ENCODE results near the gene GSDME. TPM values are rescaled to one million over a fixed set of nuclear protein-coding genes. Genes with fewer than 3 reads are reported as not detected.

The GSDME gene
- total RNA-seq, 2 experiments from 2014 or later = 6.2 to 8.5 TPM

GRCh38 chr7:24755541-24756407 is 1.5 kb downstream of the GSDME start:
- Mint-ChIP-seq H3K27me3 (peaks cover 36% of the 10 kb centered on the region), H3K27ac (peak overlapping the region; percentile 85), H3K4me3 (peak overlapping the region; percentile 78), H3K36me3 (ENCODE audit: low read depth) (no peaks in the 10 kb centered on the region), H3K9me3 (ENCODE audit: low read depth) (no peaks in the 10 kb centered on the region), H3K4me1 (peaks cover 33% of the 10 kb centered on the region)
- CTCF ChIA-PET = interaction anchor here (0.6 to 1.6 kb wide), 13 partner anchors 13 to 1629 kb away, joined by 3 to 5 read pairs (median 3); no protein-coding TSS in a partner anchor
- intact Hi-C loops (cut with DNase I, micrococcal nuclease) = loop anchor here (1.0 to 10.0 kb wide), 7 partner anchors 66 to 1381 kb away; partner anchors contain the start of genes OSBPL3 (in 1 of the 2) and PALS2 (in 1 of the 2)
- DNase-seq (peak; percentile 37), ATAC-seq (peak; percentile 80)
- POLR2A ChIA-PET = interaction anchor here (0.6 kb wide), 2 partner anchors 296 to 364 kb away, joined by 3 to 6 read pairs; no protein-coding TSS in a partner anchor

DNA sequence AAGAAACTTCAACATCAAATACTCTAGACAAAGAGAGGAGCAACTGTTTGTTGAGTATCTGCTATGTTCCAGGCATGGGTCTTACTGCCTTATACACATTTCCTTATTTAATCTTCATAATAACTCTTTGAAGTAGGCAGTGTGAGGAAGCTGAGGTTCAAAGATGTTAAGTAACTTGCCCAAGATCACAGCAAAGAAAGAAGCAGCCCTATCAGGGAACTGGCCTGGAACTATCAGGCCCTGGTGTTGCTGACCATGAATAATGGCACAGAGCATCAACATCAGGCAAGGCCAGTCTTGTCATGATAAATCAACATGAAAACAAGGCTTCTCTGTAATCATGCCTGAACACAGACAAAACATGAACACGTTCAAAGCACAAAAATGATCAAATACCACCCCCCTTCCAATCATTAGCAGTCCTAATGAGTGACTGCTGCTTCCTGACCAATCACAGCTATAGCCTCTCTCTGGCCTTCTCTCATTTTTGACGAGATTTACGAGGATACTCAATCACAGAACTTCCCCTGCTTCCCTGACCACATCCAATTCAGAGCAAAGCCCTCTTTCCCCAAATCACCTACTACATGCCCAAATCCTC is 2.3 kb downstream of the GSDME start:
- Mint-ChIP-seq H3K27ac (peak overlapping the region; percentile 56), H3K4me3 (peak overlapping the region; percentile 78), H3K9me3 (ENCODE audit: low read depth) (no peaks in the 10 kb centered on the region), H3K27me3 (peaks cover 36% of the 10 kb centered on the region), H3K36me3 (ENCODE audit: low read depth) (no peaks in the 10 kb centered on the region), H3K4me1 (peaks cover 33% of the 10 kb centered on the region)
- DNase-seq (no peak), ATAC-seq (no peak)
- CTCF ChIA-PET = interaction anchor here (1.0 to 1.3 kb wide), 3 partner anchors 11 to 66 kb away, joined by 3 to 4 read pairs (median 3); no protein-coding TSS in a partner anchor
- POLR2A ChIA-PET = interaction anchor here (0.6 kb wide), 1 partner anchor 334 kb away, joined by 3 read pairs; no protein-coding TSS in a partner anchor
- intact Hi-C loops (cut with DNase I, micrococcal nuclease) = loop anchor here (1.0 to 10.0 kb wide), 6 partner anchors 66 to 1380 kb away; partner anchors contain the start of genes OSBPL3 (in 1 of the 2) and PALS2 (in 1 of the 2)

DNA sequence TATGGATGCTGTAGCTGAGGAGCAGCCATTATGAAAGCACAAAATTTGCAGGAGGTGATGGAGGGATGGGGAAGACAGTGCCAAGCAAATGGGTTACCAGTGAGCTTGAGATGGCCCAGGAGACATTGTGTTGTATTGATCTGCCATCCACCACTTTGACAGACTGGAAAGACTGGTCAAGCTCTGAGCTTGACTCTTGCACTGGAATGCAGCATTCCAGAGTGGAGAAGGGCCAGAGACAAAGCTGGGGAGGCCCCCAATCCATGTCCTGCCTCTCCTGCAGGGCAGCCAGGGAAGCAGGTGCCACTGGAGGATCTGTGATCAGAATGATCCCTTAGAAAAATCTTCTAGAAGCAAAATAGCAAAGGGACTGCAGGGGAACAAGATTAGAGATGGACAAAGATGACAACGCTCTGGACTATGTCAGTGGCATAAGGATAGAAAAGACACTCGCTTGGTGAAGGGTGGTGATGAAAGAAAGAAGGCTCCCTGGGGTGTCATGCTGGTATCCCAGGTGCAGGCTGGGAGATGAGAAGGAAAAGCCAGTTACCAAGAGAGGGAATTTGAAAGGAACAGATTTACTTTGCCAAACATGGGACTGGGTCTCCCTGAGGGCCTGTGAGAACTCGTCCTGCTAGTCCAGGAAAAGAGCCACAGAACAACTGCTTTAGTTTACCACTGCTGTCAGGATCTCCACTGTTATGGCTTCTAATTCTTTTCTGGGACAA is 5.0 kb downstream of the GSDME start:
- CTCF ChIA-PET = interaction anchor here (0.7 to 2.0 kb wide), 6 partner anchors 11 to 465 kb away, joined by 3 to 6 read pairs (median 3); no protein-coding TSS in a partner anchor
- Mint-ChIP-seq H3K4me3 (no peak overlapping the region), H3K9me3 (ENCODE audit: low read depth) (no peaks in the 10 kb centered on the region), H3K4me1 (peaks cover 25% of the 10 kb centered on the region), H3K36me3 (ENCODE audit: low read depth) (no peaks in the 10 kb centered on the region), H3K27me3 (peaks cover 21% of the 10 kb centered on the region), H3K27ac (no peak overlapping the region)
- DNase-seq = no peak
- POLR2A ChIA-PET = no interaction called here
- no peak for ATAC-seq
- intact Hi-C loops (cut with DNase I, micrococcal nuclease) = loop anchor here (10.0 kb wide), 2 partner anchors 177 to 1377 kb away; partner anchors contain the start of gene PALS2 (in 1 of the 2)

GRCh38 chr7:24751484-24751883 is 5.8 kb downstream of the GSDME start:
- CTCF ChIA-PET = interaction anchor here (0.5 to 2.0 kb wide), 7 partner anchors 10 to 466 kb away, joined by 3 to 6 read pairs (median 3); no protein-coding TSS in a partner anchor
- no peak overlapping the region for H3K27ac Mint-ChIP-seq

DNA sequence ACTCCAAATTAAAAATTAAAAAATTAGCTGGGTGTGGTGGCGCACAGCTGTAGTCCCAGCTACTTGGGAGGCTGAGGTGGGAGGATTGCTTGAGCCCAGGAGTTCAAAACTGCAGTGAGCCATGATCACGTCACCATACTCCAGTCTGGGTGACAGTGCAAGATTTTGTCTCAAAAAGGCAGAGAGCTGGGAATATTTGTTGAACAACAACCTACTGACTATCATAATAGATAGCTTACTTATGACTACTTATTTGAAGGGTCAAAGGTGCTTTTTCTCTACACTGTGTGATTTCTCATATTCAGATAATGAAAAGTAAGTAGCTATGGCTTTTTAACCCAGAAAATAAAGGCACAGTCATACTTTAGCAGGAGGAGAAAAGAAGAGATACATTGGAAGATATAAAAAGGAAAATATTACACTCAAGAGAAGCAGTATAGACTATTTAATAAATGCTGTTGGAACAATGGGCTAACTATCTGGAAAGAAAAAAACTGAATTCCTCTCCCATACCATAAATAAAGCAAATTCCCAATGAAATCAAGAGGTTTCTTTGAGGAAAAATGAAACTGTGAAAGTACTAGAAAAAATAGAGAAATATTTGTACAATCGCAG is 6.7 kb downstream of the GSDME start:
- ChIA-PET CTCF (interaction anchor here (1.0 to 2.0 kb wide), 3 partner anchors 9 to 28 kb away, joined by 3 to 5 read pairs (median 4); no protein-coding TSS in a partner anchor), POLR2A (no interaction called here)
- DNase-seq = no peak
- Mint-ChIP-seq H3K27ac (no peak overlapping the region), H3K9me3 (ENCODE audit: low read depth) (no peaks in the 10 kb centered on the region), H3K27me3 (peaks cover 21% of the 10 kb centered on the region), H3K4me1 (peaks cover 13% of the 10 kb centered on the region), H3K36me3 (ENCODE audit: low read depth) (no peaks in the 10 kb centered on the region), H3K4me3 (no peak overlapping the region)
- intact Hi-C loops (cut with DNase I, micrococcal nuclease) = loop anchor here (10.0 kb wide), 2 partner anchors 176 to 1376 kb away; partner anchors contain the start of gene PALS2 (in 1 of the 2)
- no peak for ATAC-seq

More at GRCh38 chr7:24751484-24751883, 5.8 kb downstream of the GSDME start:
- intact Hi-C loops (cut with DNase I, micrococcal nuclease) = loop anchor here (10.0 kb wide), 2 partner anchors 177 to 1377 kb away; partner anchors contain the start of gene PALS2 (in 1 of the 2)
- no peak for DNase-seq
- Mint-ChIP-seq H3K4me1 (peaks cover 22% of the 10 kb centered on the region), H3K36me3 (ENCODE audit: low read depth) (no peaks in the 10 kb centered on the region), H3K4me3 (no peak overlapping the region), H3K9me3 (ENCODE audit: low read depth) (no peaks in the 10 kb centered on the region), H3K27me3 (peaks cover 21% of the 10 kb centered on the region)
- ATAC-seq = no peak
- POLR2A ChIA-PET = no interaction called here

- no peak overlapping the region for H3K27ac Mint-ChIP-seq
- no peak for ATAC-seq
- H3K9me3 Mint-ChIP-seq (ENCODE audit: low read depth) = no peaks in the 10 kb centered on the region
- no peak for DNase-seq
- ChIA-PET CTCF (interaction anchor here (1.1 kb wide), 1 partner anchor 64 kb away, joined by 3 read pairs; no protein-coding TSS in a partner anchor), POLR2A (interaction anchor here (0.5 kb wide), 1 partner anchor 270 kb away, joined by 8 read pairs; no protein-coding TSS in a partner anchor)
- peaks cover 20% of the 10 kb centered on the region for H3K27me3 Mint-ChIP-seq
- intact Hi-C loops (cut with DNase I, micrococcal nuclease) = no loop called here
- no peaks in the 10 kb centered on the region for H3K36me3 Mint-ChIP-seq (ENCODE audit: low read depth)
- no peaks in the 10 kb centered on the region for H3K4me1 Mint-ChIP-seq
- H3K4me3 Mint-ChIP-seq = no peak overlapping the region
Observed at GRCh38 chr7:24748521-24748920, 8.7 kb downstream of the GSDME start.

DNA sequence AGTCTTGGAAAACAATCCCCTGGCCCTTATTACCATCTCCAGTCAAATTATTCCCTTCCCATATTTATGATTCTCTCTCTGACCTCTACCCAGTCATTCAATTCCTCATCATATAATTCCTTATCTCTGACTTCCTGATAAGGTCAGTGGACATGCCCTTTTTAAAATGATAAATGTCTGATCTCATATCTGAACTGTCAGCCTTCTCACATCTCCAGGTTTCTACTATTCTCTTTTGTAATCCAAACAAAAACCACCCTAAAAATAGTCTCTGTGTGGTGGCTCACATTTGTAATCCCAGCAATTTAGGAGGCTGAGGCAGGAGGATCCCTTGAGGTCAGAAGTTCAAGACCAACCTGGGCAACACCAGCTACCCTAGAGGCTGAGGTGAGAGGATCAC is 11.9 kb downstream of the GSDME start:
- CTCF ChIA-PET = no interaction called here
- Mint-ChIP-seq H3K9me3 (ENCODE audit: low read depth) (no peaks in the 10 kb centered on the region), H3K4me1 (no peaks in the 10 kb centered on the region), H3K27me3 (peaks cover 10% of the 10 kb centered on the region), H3K27ac (no peak overlapping the region), H3K36me3 (ENCODE audit: low read depth) (no peaks in the 10 kb centered on the region), H3K4me3 (no peak overlapping the region)
- ATAC-seq = no peak
- intact Hi-C loops (cut with DNase I, micrococcal nuclease) = no loop called here
- no peak for DNase-seq
- POLR2A ChIA-PET = no interaction called here

DNA sequence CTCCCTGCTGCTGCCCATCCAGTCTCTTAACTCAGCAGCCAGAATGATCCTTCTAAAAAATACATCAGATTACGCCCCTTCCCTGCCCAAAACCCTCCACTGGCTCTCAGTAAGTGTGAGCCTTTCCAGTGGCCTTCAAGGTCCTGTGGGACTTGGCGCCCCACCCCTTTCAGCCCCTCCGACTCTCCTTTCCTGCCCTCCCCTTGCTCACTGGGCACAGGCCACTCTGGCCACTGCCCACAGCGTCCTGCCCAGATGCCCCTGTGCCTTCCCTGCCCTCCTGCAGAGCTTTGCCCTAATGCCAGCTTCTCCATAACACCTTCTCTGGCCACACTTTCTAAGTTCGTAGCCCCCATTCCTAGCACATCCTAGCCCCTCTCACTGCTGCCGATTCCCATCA is 13.8 kb downstream of the GSDME start:
- no peak for DNase-seq
- Mint-ChIP-seq H3K4me1 (no peaks in the 10 kb centered on the region), H3K4me3 (no peak overlapping the region), H3K27ac (no peak overlapping the region), H3K27me3 (peaks cover 13% of the 10 kb centered on the region), H3K36me3 (ENCODE audit: low read depth) (no peaks in the 10 kb centered on the region), H3K9me3 (ENCODE audit: low read depth) (peaks cover 6% of the 10 kb centered on the region)
- intact Hi-C loops (cut with DNase I, micrococcal nuclease) = no loop called here
- ATAC-seq = no peak
- CTCF ChIA-PET = interaction anchor here (0.7 to 1.0 kb wide), 2 partner anchors 11 to 27 kb away, joined by 3 to 4 read pairs; no protein-coding TSS in a partner anchor
- POLR2A ChIA-PET = no interaction called here

DNA sequence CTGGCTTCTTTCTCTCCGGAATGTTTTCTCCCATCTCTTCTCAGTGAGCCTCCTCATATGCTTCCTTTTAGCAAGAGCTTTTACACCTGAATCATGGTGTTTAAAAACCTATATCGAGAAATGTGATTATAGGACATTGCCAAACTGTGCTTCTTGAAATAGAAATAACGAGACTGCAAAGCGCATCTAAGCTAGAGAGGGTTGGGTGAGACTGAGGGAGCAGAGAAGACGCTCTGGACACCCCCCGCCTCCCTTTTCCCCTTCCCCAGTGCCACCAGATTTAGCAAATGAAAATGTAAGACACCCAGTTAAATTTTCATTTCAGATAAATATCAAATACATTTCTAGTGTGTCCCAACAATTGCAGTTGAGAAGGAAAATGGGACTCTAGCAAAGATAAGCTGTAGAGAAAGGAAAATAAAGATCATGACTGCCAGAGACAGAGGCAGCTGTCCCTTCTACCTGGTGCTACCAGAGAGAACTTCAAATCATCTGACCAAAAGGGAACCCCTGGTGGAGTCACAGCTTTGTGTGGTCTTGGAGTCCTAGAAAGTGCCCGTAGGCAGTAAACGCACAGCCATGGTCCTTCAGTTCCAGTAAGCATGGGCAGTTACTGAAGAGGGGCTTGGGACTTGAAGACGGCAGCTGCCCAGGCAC is 14.6 kb downstream of the GSDME start:
- CTCF ChIA-PET = interaction anchor here (1.0 kb wide), 1 partner anchor 12 kb away, joined by 3 read pairs; no protein-coding TSS in a partner anchor
- Mint-ChIP-seq H3K27ac (no peak overlapping the region), H3K4me1 (no peaks in the 10 kb centered on the region), H3K27me3 (peaks cover 15% of the 10 kb centered on the region), H3K9me3 (ENCODE audit: low read depth) (peaks cover 11% of the 10 kb centered on the region), H3K36me3 (ENCODE audit: low read depth) (no peaks in the 10 kb centered on the region), H3K4me3 (no peak overlapping the region)
- intact Hi-C loops (cut with DNase I, micrococcal nuclease) = no loop called here
- ATAC-seq (no peak), DNase-seq (no peak)
- POLR2A ChIA-PET = no interaction called here

Data from activated CD4-positive, alpha-beta T cell treated with anti-CD3 and anti-CD28 coated beads for 36 hours (primary cell).